ENCODE results near the gene KTN1.

The KTN1 gene

GRCh38 chr14:55572578-55572977 lies 7.4 kb upstream of the KTN1 start:
- Histone ChIP-seq H3K4me2 (ENCODE audit: low read depth, low read length, poor library complexity, severe bottlenecking) (no peak overlapping the region), H3K27me3 (ENCODE audit: insufficient read depth, low read length, poor library complexity, severe bottlenecking) (no peaks in the 10 kb centered on the region), H3F3A (ENCODE audit: low read depth) (no peaks in the 10 kb centered on the region), H3K36me3 (ENCODE audit: insufficient read depth, low read length) (no peaks in the 10 kb centered on the region), H3K79me2 (ENCODE audit: insufficient read depth, low read length) (no peaks in the 10 kb centered on the region), H3K9me3 (ENCODE audit: insufficient read depth, low read depth, low read length) (no peaks in the 10 kb centered on the region), H3K4me3 (ENCODE audit: low read length, poor library complexity, severe bottlenecking) (no peak overlapping the region), H4K20me1 (ENCODE audit: insufficient read depth, low read length, poor library complexity, severe bottlenecking) (no peaks in the 10 kb centered on the region), H3K9me2 (replicated peaks; ENCODE audit: low read depth, low read length) (no peaks in the 10 kb centered on the region), H3K9ac (ENCODE audit: low read depth, low read length, poor library complexity, severe bottlenecking) (no peak overlapping the region), H3K4me1 (ENCODE audit: insufficient read depth, low read length, poor library complexity, severe bottlenecking) (peaks cover 8% of the 10 kb centered on the region), H2AFZ (ENCODE audit: low read length) (no peak overlapping the region)
- TF ChIP-seq EZH2phosphoT487 (IDR thresholded peaks at IDR 0.05; ENCODE audit: borderline replicate concordance) = no peak
- no peak for TF ChIP-seq CTCF (conservative IDR thresholded peaks at IDR 0.05; ENCODE audit: low read length)

- peaks cover 12% of the 10 kb centered on the region for H3K4me1 ChIP-seq (ENCODE audit: insufficient read depth, low read length, poor library complexity, severe bottlenecking)
- no peaks in the 10 kb centered on the region for H3K9me3 ChIP-seq (ENCODE audit: insufficient read depth, low read depth, low read length)
- TF ChIP-seq CTCF (conservative IDR thresholded peaks at IDR 0.05; ENCODE audit: low read length) (no peak), EZH2phosphoT487 (IDR thresholded peaks at IDR 0.05; ENCODE audit: borderline replicate concordance) (no peak)
Measured at GRCh38 chr14:55574988-55575387, 5.0 kb upstream of the KTN1 start.

GRCh38 chr14:55577229-55577628 lies 2.8 kb upstream of the KTN1 start:
- Histone ChIP-seq H3K79me2 (ENCODE audit: insufficient read depth, low read length) (peaks cover 28% of the 10 kb centered on the region), H3K9me3 (ENCODE audit: insufficient read depth, low read depth, low read length) (no peaks in the 10 kb centered on the region), H3K27me3 (ENCODE audit: insufficient read depth, low read length, poor library complexity, severe bottlenecking) (no peaks in the 10 kb centered on the region), H3F3A (ENCODE audit: low read depth) (no peaks in the 10 kb centered on the region), H4K20me1 (ENCODE audit: insufficient read depth, low read length, poor library complexity, severe bottlenecking) (peaks cover 17% of the 10 kb centered on the region), H3K4me2 (ENCODE audit: low read depth, low read length, poor library complexity, severe bottlenecking) (no peak overlapping the region), H3K9me2 (replicated peaks; ENCODE audit: low read depth, low read length) (no peaks in the 10 kb centered on the region), H2AFZ (ENCODE audit: low read length) (no peak overlapping the region), H3K4me1 (ENCODE audit: insufficient read depth, low read length, poor library complexity, severe bottlenecking) (peaks cover 23% of the 10 kb centered on the region), H3K36me3 (ENCODE audit: insufficient read depth, low read length) (no peaks in the 10 kb centered on the region), H3K9ac (ENCODE audit: low read depth, low read length, poor library complexity, severe bottlenecking) (no peak overlapping the region), H3K4me3 (ENCODE audit: low read length, poor library complexity, severe bottlenecking) (no peak overlapping the region)
- TF ChIP-seq CTCF (conservative IDR thresholded peaks at IDR 0.05; ENCODE audit: low read length) (no peak), EZH2phosphoT487 (IDR thresholded peaks at IDR 0.05; ENCODE audit: borderline replicate concordance) (no peak)

More at GRCh38 chr14:55574988-55575387, 5.0 kb upstream of the KTN1 start:
- Histone ChIP-seq H3K79me2 (ENCODE audit: insufficient read depth, low read length) (peaks cover 10% of the 10 kb centered on the region; the same call in 1 of the 2 replicates), H4K20me1 (ENCODE audit: insufficient read depth, low read length, poor library complexity, severe bottlenecking) (no peaks in the 10 kb centered on the region), H3K36me3 (ENCODE audit: insufficient read depth, low read length) (no peaks in the 10 kb centered on the region), H3F3A (ENCODE audit: low read depth) (no peaks in the 10 kb centered on the region), H3K4me3 (ENCODE audit: low read length, poor library complexity, severe bottlenecking) (no peak overlapping the region), H3K9ac (ENCODE audit: low read depth, low read length, poor library complexity, severe bottlenecking) (no peak overlapping the region), H2AFZ (ENCODE audit: low read length) (no peak overlapping the region), H3K4me2 (ENCODE audit: low read depth, low read length, poor library complexity, severe bottlenecking) (no peak overlapping the region), H3K9me2 (replicated peaks; ENCODE audit: low read depth, low read length) (no peaks in the 10 kb centered on the region), H3K27me3 (ENCODE audit: insufficient read depth, low read length, poor library complexity, severe bottlenecking) (no peaks in the 10 kb centered on the region)

All from Loucy (cell line).